ENCODE data around the gene SLC9A5. TPM values are rescaled to one million over a fixed set of nuclear protein-coding genes. Genes with fewer than 3 reads are reported as not detected.

SLC9A5 gene
- total RNA-seq, 1 experiment from 2014 or later = 4.8 TPM

DNA sequence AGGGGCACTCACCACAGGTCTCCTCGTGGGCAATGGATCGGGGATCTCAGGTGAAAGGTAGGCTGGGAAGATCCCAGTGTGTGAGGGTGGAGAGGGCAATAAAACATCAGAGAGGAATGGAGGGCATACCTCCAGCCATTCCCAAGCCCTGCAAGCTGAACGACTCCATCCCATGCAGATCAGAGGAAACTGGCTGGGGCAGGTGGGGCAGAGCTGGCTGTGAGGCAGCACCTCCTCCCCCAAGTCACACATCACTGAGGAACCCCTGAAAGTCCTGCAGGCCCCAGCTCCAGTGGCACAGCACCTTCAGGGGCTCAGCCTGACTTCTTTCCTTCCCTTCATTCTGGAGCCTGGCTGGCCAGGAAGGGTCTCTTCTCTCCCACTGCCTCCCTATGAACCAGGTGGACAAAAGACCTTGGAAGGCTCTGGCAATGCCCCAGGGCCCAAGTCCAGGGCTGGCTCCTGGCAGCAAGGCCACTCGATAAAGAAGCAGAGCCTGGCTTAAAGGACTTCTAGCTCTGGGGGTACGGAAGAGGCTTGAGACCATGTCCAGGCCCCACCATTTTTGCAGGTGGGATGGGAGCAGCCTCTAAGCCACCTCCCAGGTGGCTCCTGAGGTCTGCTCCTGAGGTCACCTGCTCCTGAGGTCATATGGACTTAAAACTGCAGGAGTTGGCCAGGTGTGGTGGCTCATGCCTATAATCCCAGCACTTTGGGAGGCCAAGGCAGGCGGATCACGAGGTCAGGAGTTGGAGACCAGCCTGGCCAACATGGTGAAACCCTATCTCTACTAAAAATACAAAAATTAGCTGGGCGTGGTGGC is 35.4 kb upstream of the SLC9A5 start:
- DNase-seq (ENCODE audit: low spot score) = no peak

DNA sequence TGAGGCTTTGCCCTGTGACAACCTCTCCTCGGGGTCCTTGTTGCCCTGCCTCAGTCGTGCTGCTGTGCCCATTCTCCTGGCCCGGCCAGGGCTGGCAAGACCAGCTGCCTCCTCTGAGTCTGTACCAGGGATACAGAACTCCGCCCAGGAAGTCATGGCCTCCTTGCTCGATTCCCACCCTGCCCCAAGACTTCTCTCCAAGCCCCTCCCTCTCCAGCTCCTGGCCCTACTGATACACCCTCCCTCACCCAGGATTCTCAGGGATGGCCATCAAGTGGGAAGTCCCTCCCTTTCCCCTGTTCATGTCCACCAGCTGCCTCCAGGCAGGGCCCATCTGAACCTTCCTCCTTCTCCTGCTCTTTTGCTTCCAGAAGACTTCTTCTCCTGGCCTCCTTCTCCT is 33.1 kb upstream of the SLC9A5 start:
- in situ Hi-C loops (cut with HindIII; ENCODE audit: low sequenced_read_pairs) = no loop called here
- DNase-seq (ENCODE audit: low spot score) = no peak

More for the DNA sequence above, 35.4 kb upstream of the SLC9A5 start:
- in situ Hi-C loops (cut with HindIII; ENCODE audit: low sequenced_read_pairs) = no loop called here

DNA sequence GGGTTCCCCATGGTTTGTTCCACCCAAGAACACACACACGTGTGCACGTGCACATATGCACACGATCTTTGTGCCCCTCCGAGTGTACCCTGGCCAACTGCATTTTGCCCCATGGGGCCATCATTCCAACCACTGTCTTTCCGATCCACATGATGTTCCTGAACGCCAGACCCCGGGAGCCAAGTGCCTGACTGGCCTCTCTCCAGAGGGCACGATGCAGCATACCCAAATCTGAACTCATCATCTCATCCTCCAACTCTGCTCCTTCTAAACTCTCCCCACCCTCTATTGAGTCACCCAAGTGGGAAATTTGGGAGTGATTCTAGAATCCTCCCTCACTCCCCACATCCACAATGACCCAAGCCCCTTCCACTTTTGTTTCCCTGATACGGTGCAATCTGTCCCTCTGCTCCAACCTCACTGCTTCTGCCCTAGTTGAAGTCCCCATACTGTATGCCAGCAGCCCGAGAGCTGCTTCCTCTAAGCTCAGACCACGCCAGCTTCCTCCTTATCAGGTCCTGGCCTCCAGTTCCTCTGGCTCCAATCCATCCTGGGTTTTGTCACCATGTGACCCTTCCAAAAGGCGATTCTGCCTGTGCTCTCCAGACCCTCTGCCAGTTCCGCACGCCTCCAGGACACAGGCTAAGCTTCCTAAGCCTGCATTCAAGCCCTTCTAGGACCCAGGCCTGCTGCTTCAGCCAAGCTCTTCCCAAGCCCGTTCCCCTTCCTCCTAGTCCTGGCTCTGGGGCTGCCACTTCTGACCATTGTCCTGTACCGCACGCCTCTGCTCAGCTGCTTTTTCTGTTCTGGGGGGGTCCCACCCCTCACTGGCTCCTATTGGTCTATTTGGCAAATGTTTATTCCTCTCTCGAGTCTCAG is 31.9 kb upstream of the SLC9A5 start:
- in situ Hi-C loops (cut with HindIII; ENCODE audit: low sequenced_read_pairs) = no loop called here

DNA sequence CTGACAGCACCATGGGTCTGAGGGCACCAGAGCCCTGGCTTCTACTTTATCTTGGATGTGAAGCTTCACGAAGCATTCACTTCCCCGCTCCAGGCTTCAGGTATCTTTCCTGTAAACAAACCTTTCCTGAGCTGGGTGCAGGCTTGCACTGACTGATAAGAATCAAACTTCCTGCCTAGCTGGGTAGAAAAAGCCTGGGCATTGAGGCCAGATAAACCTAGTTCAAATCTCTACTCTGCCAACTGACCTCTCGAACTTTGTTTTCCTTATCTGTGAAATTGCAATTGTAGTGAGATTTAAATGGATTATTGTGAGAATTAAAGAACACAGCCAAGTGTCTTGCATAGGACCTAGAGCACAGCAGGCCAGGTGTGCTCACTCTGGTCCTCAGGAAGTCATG is 24.8 kb upstream of the SLC9A5 start:
- in situ Hi-C loops (cut with HindIII; ENCODE audit: low sequenced_read_pairs) = no loop called here
- DNase-seq (ENCODE audit: low spot score) = no peak

More for the DNA sequence above, 31.9 kb upstream of the SLC9A5 start:
- DNase-seq (ENCODE audit: low spot score) = no peak

DNA sequence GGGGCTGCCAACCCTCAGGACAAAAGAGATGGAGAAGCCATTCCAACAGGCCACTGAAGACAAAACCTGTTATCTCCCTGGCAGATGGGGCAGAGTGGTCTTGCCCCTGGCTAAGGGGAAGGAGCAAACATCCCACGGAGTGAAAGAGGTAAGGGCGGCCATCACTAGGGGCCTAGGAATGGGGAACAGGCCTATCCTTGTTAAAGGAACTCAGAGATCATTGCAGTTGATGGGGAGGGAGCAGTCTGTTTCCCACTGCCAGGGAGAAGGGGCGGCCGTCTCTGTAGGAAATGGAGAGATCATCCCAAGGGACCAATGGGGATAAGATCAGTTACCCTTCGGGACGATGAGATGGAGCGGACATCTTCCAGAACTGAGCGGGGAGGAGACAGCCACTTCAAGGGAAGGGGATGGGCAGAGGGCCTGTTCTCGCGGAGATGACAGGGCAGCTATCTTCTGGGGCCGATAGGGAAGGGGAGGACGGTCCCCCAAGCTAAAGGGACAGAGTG is 22.4 kb upstream of the SLC9A5 start:
- in situ Hi-C loops (cut with HindIII; ENCODE audit: low sequenced_read_pairs) = no loop called here
- no peak for DNase-seq (ENCODE audit: low spot score)

DNA sequence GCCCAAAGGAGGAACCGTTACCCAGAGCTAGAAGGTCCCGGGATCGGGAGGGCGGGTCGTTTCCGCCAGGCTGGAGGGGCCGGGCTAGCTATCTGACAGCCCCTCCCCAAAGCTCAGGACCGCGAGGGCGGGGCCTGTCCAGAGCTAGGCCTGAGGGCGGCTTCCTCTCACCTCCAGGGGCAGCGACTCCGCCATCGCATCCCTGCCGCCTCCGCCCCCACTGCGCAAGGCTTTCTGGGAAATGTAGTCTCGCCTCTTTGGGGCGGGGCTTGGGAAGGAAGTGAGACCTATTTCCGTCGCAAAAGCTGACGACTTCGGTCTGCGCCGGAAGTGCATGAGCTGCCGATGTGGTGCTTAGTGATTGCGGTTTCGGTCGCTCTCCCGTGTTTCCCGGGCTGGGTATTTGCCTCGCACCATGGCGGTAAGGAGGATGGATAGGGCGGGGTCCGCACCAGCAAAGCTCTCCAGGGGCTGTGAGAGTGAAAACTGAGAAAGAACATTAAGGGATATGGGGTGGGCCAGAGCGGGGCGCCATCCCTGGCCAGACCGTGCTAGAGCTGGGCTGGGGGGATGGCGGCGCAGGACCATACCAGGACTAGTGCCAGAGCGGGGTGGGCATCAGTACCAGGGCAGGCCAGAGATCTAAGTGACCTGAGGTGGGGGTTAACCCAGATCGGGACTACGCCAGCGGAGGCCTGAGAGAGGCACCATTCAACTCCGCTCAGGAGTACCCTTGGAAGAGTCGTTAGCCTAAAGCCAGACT is 21.8 kb upstream of the SLC9A5 start, which contains the start of gene TMEM208:
TMEM208 (plus strand) TSS at position 327 of the 763 bp plus-strand sequence; CDS start at position 416, 89 bp downstream.
- peak; percentile 98 for DNase-seq (ENCODE audit: low spot score)
- in situ Hi-C loops (cut with HindIII; ENCODE audit: low sequenced_read_pairs) = no loop called here

DNA sequence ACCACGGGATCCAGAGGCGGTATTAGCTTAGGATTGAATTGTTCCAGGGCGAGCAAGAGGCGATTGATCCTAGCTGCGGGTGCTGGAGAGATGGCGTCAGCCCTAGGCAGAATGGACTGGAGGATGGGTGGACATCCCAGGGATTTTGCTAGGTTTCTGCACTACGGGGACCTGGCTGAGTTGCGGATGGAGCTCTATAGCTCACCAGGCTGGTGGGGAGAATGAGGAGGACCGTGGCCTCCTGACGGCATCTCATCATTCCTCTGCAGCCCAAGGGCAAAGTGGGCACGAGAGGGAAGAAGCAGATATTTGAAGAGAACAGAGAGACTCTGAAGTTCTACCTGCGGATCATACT is 21.2 kb upstream of the SLC9A5 start:
- in situ Hi-C loops (cut with HindIII; ENCODE audit: low sequenced_read_pairs) = no loop called here
- DNase-seq (ENCODE audit: low spot score) = no peak

DNA sequence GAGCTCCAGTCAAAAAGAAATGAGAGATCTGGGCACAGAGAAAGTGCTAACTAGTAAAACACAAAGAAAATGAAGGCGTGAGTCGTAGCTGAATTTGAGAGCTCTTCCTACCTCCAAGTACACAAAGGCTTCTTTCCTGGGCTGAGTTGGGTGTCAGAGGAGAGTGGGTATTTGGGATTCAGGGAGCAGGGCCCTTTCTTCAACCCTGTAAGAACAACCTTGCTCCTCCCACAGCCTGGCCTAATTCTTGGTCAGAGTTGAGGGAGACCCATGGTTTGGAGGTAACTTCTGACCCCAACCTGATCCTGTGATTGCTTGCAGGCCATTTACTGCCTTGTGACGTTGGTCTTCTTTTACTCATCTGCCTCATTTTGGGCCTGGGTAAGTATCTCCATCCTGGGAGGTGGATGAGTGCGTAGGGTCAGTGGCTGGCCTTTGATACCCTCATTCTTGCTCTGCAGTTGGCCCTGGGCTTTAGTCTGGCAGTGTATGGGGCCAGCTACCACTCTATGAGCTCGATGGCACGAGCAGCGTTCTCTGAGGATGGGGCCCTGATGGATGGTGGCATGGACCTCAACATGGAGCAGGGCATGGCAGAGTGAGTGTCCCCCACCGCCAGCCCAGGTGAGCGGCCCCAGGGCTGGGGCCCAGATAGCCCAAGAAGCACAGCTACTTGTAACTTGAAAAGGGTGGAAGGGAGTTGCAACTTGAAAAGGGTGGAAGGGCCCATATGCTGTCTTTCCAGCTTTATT is 20.6 kb upstream of the SLC9A5 start:
- in situ Hi-C loops (cut with HindIII; ENCODE audit: low sequenced_read_pairs) = no loop called here

DNA sequence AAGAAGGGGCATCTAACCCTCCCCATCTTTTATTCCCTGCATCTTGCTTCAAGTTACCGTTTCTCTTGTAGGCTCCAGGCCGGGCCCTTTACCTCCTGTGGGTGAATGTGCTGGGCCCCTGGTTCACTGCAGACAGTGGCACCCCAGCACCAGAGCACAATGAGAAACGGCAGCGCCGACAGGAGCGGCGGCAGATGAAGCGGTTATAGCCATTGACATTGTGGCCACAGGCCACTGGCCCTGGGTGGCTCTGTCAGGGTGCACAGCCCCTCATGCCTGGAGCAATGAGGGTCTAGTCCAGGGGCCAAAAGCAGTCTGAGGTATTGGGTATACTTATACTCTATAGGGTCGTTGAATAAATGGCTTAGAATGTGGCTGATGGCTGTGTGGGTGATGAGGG is 19.9 kb upstream of the SLC9A5 start:
- in situ Hi-C loops (cut with HindIII; ENCODE audit: low sequenced_read_pairs) = no loop called here

More for the DNA sequence above, 20.6 kb upstream of the SLC9A5 start:
- DNase-seq (ENCODE audit: low spot score) = no peak

DNA sequence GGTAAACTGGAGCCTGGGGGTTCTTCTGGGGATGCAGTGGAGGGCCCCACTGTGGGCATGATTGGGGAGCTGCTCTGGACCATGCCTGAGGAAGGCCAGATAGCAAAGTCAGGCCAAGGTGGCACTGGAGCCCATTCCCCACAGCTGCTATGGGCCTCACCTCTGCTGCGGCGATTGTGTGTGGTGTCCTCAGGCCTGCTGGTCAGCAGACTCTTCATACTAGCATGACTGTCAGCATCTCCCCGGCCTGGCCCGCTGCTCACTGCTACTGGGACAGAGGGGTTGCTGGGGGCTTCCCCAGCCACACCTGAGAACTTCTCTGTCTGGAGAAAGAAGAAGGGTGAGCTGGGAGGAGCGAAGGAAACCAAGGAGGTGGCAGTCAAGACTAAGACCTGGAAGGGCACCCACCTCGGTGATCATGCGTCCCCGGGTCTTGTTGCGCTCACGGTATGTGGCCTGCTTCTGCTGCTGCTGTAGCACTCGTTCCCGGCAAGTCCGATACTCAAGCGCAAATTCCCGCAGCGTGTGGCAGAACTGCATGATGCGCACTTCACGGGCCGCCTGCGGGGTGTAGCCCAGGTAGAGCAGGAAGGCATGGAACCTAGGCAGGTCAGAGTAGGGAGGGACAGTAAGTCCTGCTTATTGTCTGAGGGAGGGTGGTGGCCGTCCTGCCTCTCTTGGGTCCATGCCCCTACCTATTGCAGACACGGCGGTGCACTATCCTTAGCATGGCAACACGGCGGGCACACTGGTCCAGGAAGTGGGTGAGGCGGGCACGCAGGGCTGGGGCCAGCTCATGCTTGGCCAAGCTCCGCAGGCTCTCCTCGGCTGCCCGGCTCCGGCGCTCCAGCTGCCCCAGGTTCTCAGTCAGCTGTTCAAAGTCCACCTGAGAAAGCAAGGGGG is 18.6 kb upstream of the SLC9A5 start:
- DNase-seq (ENCODE audit: low spot score) = no peak
- in situ Hi-C loops (cut with HindIII; ENCODE audit: low sequenced_read_pairs) = no loop called here

More for the DNA sequence above, 19.9 kb upstream of the SLC9A5 start:
- no peak for DNase-seq (ENCODE audit: low spot score)

DNA sequence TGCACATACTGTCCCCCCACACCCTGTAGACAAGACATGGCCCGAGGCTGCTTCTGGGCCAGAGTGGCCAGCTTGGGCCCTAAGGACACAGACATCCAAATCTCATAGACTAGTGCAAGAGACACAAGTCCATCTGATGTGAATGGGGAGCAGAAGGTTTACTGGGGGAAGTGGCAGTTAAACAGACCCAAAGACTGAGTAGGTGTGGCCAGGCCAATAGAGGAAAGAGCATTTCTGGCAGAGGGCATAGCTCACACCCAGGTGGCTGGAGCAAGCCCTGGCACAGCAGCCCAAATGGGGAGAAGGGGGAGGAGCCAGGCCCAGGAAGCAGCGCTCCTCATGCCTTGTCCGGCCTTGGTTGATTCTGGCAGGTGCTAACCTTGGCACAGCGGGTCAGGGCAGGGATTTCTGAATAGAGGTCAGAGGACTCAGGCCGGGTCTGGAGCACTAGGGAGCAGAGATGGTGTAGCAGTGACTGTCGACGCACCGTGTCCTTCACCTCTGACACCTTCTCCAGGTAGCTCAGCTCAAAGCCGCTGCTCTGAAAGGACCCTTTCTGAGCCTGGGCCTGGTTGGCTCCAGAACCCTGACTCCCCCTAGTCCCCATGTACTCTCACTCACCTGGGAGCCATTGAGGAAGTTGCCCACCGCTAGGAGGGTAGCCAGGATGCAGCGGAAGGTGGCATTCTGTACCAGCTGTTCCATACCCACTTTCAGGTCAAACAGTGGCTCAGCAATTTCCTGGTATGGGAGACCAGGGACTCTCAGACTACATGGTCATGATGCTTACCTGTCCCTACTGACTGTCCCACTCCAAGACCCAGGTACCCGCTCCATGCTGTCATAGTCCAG is 17.7 kb upstream of the SLC9A5 start:
- in situ Hi-C loops (cut with HindIII; ENCODE audit: low sequenced_read_pairs) = no loop called here
- no peak for DNase-seq (ENCODE audit: low spot score)

DNA sequence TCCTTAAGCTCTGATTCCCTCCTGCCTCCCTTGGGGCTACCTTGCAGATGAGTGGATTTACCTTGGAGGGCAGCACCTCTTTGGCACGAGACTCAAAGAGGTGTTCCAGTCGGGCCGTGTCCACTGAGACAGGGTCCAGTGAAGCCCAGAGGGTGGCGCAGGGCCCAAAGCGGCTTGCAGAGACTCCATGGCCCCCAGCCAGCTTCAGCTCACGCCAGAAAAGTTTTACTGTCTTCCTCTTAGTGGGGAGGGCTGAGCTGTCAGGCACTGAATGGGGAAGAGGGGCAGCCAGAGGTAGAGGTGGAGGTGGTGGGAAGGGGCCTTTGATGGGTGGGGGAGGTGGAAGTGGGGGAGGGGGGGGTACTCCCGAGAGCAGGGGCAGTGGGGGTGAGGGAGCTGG is 15.2 kb upstream of the SLC9A5 start:
- in situ Hi-C loops (cut with HindIII; ENCODE audit: low sequenced_read_pairs) = no loop called here

DNA sequence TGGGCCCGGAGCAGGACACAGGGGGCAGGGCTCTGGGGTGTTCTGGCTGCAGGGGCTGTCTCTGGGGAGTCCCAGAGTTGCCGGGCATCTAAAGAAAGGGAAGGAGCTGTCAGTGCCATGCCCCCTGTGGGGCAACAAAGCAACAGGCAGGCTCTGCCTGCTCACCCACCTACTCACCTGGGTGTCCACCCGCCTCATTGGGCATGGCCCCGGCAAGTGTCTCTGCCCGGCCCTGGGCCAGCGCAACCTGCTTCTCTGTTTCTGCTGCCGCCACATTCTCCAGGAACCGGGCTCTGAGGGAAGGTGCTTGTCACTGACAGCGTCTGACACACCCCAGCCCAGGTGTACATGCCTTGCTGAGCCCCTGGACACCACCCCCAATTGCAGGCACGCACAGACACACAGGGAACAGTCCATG is 14.6 kb upstream of the SLC9A5 start:
- in situ Hi-C loops (cut with HindIII; ENCODE audit: low sequenced_read_pairs) = no loop called here
- no peak for DNase-seq (ENCODE audit: low spot score)

More for the DNA sequence above, 15.2 kb upstream of the SLC9A5 start:
- no peak for DNase-seq (ENCODE audit: low spot score)

DNA sequence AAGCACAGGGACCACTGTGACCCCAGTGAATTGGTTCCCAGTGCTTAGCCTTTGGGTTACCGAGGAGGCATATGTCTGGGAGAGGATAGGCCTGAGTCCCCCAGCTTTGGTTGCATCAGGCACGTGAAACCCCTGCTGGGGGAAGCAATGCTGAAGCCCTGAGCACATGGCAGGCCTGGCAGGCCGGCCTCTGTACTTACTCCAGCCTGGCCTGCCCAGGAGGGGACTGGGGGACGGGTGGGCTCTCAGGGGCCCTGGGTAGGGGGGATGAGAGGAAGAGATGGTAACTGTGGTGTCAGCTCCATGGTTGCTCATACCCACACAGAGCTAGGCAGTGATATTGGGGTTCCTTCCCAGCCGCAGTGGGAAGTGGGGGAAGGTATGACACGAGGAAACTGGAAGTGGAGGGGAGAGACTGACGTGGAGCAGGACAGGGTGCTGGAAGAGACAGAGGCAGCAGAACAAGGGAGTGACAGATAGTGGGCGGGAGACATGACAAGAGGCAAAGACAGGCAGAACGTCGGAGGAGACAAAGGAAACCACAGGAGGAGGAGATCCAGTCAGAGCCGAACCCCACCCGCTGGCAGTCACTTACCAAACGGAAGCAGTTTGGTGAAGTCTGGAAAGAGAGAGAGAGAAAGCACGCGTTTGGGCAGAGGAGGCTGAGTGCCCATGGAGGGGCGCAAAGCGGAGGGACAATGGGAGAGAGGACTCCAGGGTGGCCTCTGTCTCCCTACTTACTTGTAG is 12.8 kb upstream of the SLC9A5 start:
- DNase-seq (ENCODE audit: low spot score) = no peak
- in situ Hi-C loops (cut with HindIII; ENCODE audit: low sequenced_read_pairs) = no loop called here

DNA sequence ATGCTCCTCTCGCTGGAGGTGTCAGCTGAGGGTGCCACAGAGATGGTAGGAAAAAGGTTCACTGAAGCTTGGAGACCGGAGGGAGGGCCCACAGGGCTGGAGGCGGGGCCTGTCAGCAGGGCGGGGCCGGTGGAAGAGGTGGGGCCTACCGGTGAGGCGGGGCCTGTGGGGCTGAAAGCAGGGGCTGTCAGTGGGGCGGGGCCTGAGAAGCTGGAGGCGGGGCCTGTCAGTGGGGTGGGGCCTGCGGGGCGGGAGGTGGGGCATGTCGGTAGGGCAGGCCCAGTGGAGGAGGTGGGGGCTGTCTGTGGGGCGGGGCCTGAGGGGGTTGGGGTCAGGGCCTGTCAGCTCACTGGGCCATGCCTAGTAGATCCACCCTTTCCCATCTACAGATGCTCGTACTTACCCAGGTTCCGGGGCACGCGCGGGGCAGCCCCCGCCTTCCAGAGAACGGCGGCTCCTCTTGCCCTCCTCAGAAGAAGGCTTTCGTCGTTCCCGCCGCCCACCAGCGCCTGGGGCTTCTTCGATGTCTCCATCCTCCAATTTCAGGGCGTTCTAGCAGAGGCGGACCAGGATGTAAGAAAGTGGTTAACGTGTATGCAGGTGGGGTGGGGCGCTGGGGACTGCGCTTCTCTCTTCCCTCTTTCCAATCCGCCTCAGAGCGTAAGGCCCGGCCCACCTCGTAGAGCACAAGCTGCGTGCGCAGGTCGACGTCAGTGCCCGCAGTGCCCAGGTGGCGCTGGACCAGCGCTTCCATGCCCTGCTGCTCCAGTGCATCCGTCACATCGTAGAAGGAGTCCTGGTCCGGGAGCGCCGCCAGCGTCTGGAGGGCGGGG is 12.0 kb upstream of the SLC9A5 start:
- peak; percentile 30 for DNase-seq (ENCODE audit: low spot score)
- in situ Hi-C loops (cut with HindIII; ENCODE audit: low sequenced_read_pairs) = no loop called here
